Endothelial cell of umbilical vein (primary cell): ENCODE data around the gene SLC25A21.
A peak's percentile ranks its signal among the peaks of the same experiment; 100 is the strongest.

Experiments
- EZH2 ChIP-seq: IDR thresholded peaks from 2 replicates; pipeline ENCODE4 v1.6.1; 2012; ENCODE audit warnings: borderline replicate concordance, low read depth, mild to moderate bottlenecking, moderate library complexity, low read length, inconsistent platforms; ENCODE audit not compliant: severe bottlenecking
- JUN ChIP-seq: IDR thresholded peaks from 2 replicates; pipeline ENCODE4 v1.6.1; 2011; ENCODE audit warnings: borderline replicate concordance, low read depth; ENCODE audit not compliant: insufficient read length, insufficient read depth
- MYC ChIP-seq: IDR thresholded peaks from one replicate; pipeline ENCODE4 v1.6.1; 2011; ENCODE audit warnings: mild to moderate bottlenecking, low read depth, low read length
- POLR2A ChIP-seq: IDR thresholded peaks from 2 replicates; pipeline ENCODE4 v1.6.1; 2012; ENCODE audit warnings: low read depth, mild to moderate bottlenecking, control low read depth, low read length
- POLR2AphosphoS5 ChIP-seq: IDR thresholded peaks from 2 replicates; pipeline ENCODE4 v1.6.1; 2012; ENCODE audit warnings: low read depth, mild to moderate bottlenecking, control low read depth, low read length, moderate library complexity; ENCODE audit not compliant: insufficient read depth
- TF ChIP-seq, protein P1 (sequence below), 2 donors: IDR thresholded peaks; 1 replicate in 1 of 2; 2 replicates in 1 of 2; pipeline ENCODE4 v1.5.1; 2011; ENCODE audit warnings: low read length in 2 of 2, mild to moderate bottlenecking in 2 of 2, moderate library complexity in 2 of 2, control low read depth in 1 of 2, inconsistent platforms in 1 of 2, low read depth in 1 of 2; ENCODE audit not compliant: insufficient read depth in 1 of 2; ENCODE audit errors: extremely low read depth in 1 of 2
- TF ChIP-seq, protein P2 (sequence below): IDR thresholded peaks from 2 replicates; pipeline ENCODE4 v1.6.1; 2011; ENCODE audit not compliant: insufficient read depth, insufficient read length

DNA sequence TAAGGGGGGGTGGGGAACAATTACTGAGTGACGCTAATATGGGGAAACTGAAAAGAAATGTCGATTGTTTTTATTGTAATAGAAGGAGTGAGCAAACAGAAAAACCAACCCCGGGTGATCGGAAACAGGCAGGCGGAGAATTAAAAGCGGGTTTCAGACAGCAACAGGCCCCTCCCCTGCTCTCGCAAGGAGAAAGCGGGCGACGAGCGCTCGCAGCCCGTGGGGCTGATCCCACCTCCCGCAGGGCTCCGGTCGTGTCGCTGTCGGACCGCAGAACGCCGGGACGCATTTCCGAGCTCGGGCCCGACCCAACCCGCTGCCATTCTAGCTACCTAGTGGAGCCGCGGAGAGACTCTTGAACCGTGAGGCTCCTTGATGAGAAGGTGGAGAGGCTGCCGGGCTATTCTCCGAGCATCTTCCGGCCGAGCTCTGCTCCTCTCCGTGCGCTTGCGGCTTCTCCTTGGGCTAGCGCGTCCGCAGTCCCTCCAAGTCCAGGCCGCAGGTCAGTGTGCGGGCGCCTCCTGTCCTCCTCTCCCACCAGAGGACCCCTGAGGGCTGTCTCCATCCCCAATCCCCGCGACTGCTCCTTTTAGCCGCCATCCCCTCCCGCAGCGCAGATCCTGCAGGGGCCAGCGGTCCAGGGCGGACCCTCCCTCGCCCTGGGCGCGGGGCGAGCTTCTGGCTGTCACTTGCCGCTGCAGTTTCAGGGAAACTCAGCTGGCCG lies 514.8 kb downstream of the SLC25A21 start:
- TF ChIP-seq EZH2 (peak; percentile 98), JUN (no peak), MYC (no peak), POLR2AphosphoS5 (no peak), POLR2A (no peak)
- TF ChIP-seq, protein P1, sequence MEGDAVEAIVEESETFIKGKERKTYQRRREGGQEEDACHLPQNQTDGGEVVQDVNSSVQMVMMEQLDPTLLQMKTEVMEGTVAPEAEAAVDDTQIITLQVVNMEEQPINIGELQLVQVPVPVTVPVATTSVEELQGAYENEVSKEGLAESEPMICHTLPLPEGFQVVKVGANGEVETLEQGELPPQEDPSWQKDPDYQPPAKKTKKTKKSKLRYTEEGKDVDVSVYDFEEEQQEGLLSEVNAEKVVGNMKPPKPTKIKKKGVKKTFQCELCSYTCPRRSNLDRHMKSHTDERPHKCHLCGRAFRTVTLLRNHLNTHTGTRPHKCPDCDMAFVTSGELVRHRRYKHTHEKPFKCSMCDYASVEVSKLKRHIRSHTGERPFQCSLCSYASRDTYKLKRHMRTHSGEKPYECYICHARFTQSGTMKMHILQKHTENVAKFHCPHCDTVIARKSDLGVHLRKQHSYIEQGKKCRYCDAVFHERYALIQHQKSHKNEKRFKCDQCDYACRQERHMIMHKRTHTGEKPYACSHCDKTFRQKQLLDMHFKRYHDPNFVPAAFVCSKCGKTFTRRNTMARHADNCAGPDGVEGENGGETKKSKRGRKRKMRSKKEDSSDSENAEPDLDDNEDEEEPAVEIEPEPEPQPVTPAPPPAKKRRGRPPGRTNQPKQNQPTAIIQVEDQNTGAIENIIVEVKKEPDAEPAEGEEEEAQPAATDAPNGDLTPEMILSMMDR (IDR thresholded peaks at IDR 0.05; ENCODE audit: extremely low read depth in 1 of 2, insufficient read depth in 1 of 2, low read depth in 1 of 2, low read length in 2 of 2) = no peak
- TF ChIP-seq, protein P2, sequence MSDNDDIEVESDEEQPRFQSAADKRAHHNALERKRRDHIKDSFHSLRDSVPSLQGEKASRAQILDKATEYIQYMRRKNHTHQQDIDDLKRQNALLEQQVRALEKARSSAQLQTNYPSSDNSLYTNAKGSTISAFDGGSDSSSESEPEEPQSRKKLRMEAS = no peak
